ENCODE measurements around the gene C19orf85.
A peak's percentile ranks its signal among the peaks of the same experiment; 100 is the strongest.

C19orf85 gene

GRCh38 chr19:55468054-55468393 lies 3.5 kb upstream of the C19orf85 start:
- Histone ChIP-seq H3K36me3 (ENCODE audit: insufficient read depth) (no peaks in the 10 kb centered on the region), H3K4me2 (no peak overlapping the region), H4K20me1 (ENCODE audit: insufficient read depth) (no peaks in the 10 kb centered on the region), H2AFZ (ENCODE audit: low read depth) (no peak overlapping the region; the same call in 1 of the 2 replicates), H3K9ac (no peak overlapping the region), H3K79me2 (ENCODE audit: insufficient read depth, low read depth) (no peaks in the 10 kb centered on the region), H3K4me1 (ENCODE audit: low read depth, poor library complexity, severe bottlenecking) (no peaks in the 10 kb centered on the region), H3K27ac (no peak overlapping the region), H3K27me3 (ENCODE audit: insufficient read depth, low read depth) (peaks cover 46% of the 10 kb centered on the region), H3K4me3 (IDR thresholded peaks at IDR 0.05; ENCODE audit: insufficient read depth, low read depth, low read length) (no peak overlapping the region)
- TF ChIP-seq CTCF (conservative IDR thresholded peaks at IDR 0.05; ENCODE audit: low read depth, low read length): peak; percentile 61; the same call in 1 of the 2 replicates

GRCh38 chr19:55467236-55468053 lies 2.9 kb upstream of the C19orf85 start:
- no peak overlapping the region for H3K4me2 ChIP-seq

GRCh38 chr19:55466241-55466614 lies 1.7 kb upstream of the C19orf85 start:
- Histone ChIP-seq H3K4me1 (ENCODE audit: low read depth, poor library complexity, severe bottlenecking) (peaks cover 5% of the 10 kb centered on the region), H3K36me3 (ENCODE audit: insufficient read depth) (no peaks in the 10 kb centered on the region), H3K27me3 (ENCODE audit: insufficient read depth, low read depth) (peaks cover 43% of the 10 kb centered on the region), H2AFZ (ENCODE audit: low read depth) (no peak overlapping the region), H3K9ac (no peak overlapping the region), H3K4me2 (no peak overlapping the region), H3K79me2 (ENCODE audit: insufficient read depth, low read depth) (no peaks in the 10 kb centered on the region), H3K27ac (no peak overlapping the region), H3K4me3 (IDR thresholded peaks at IDR 0.05; ENCODE audit: insufficient read depth, low read depth, low read length) (no peak overlapping the region), H4K20me1 (ENCODE audit: insufficient read depth) (no peaks in the 10 kb centered on the region)
- no peak for TF ChIP-seq CTCF (conservative IDR thresholded peaks at IDR 0.05; ENCODE audit: low read depth, low read length)

More at GRCh38 chr19:55467236-55468053, 2.9 kb upstream of the C19orf85 start:
- Histone ChIP-seq H4K20me1 (ENCODE audit: insufficient read depth) (no peaks in the 10 kb centered on the region), H2AFZ (ENCODE audit: low read depth) (no peak overlapping the region; the same call in 1 of the 2 replicates), H3K4me3 (IDR thresholded peaks at IDR 0.05; ENCODE audit: insufficient read depth, low read depth, low read length) (no peak overlapping the region), H3K4me1 (ENCODE audit: low read depth, poor library complexity, severe bottlenecking) (peaks cover under 1% of the 10 kb centered on the region), H3K79me2 (ENCODE audit: insufficient read depth, low read depth) (no peaks in the 10 kb centered on the region), H3K36me3 (ENCODE audit: insufficient read depth) (no peaks in the 10 kb centered on the region), H3K27me3 (ENCODE audit: insufficient read depth, low read depth) (peaks cover 46% of the 10 kb centered on the region), H3K27ac (no peak overlapping the region), H3K9ac (no peak overlapping the region)
- TF ChIP-seq CTCF (conservative IDR thresholded peaks at IDR 0.05; ENCODE audit: low read depth, low read length): peak; percentile 96

GRCh38 chr19:55465460-55466240 lies 1.1 kb upstream of the C19orf85 start:
- H3K4me2 ChIP-seq: no peak overlapping the region
- H3K4me3 ChIP-seq (IDR thresholded peaks at IDR 0.05; ENCODE audit: insufficient read depth, low read depth, low read length): no peak overlapping the region
- H3K27ac ChIP-seq: no peak overlapping the region
- H3K4me1 ChIP-seq (ENCODE audit: low read depth, poor library complexity, severe bottlenecking): peaks cover 8% of the 10 kb centered on the region
- H3K36me3 ChIP-seq (ENCODE audit: insufficient read depth): no peaks in the 10 kb centered on the region
- H3K27me3 ChIP-seq (ENCODE audit: insufficient read depth, low read depth): peaks cover 38% of the 10 kb centered on the region
- H4K20me1 ChIP-seq (ENCODE audit: insufficient read depth): no peaks in the 10 kb centered on the region
- no peak for TF ChIP-seq CTCF (conservative IDR thresholded peaks at IDR 0.05; ENCODE audit: low read depth, low read length)
- H3K79me2 ChIP-seq (ENCODE audit: insufficient read depth, low read depth): no peaks in the 10 kb centered on the region
- H2AFZ ChIP-seq (ENCODE audit: low read depth): no peak overlapping the region
- no peak overlapping the region for H3K9ac ChIP-seq
